Body of pancreas (tissue), 4 donors: ENCODE measurements around the gene MAP7D1. TPM values are rescaled to one million over a fixed set of nuclear protein-coding genes. Genes with fewer than 3 reads are reported as not detected.
A peak's percentile ranks its signal among the peaks of the same experiment; 100 is the strongest.

Experiments used
- ATAC-seq: fragments of 150-250 bp; one replicate; pipeline ENCODE4 v1.9.1; 2016
- DNase-seq, 4 donors: peaks; one replicate each; pipeline ENCODE4 v3.0.0-alpha.2; 2019
- H3K27ac ChIP-seq, 4 donors: fragments of 200-600 bp; sonication (generic); 1 replicate in 3 of 4; 2 replicates in 1 of 4; pipeline versions ENCODE4 v1.5.1 to v1.6.1; 2016 to 2019; ENCODE audit warnings: mild to moderate bottlenecking in 1 of 4, mixed read lengths in 1 of 4, moderate library complexity in 1 of 4
- H3K27me3 ChIP-seq, 2 donors: fragments of 200-600 bp; sonication (generic); one replicate each; pipeline ENCODE4 v1.6.0; 2016; ENCODE audit warnings: mild to moderate bottlenecking in 1 of 2
- H3K36me3 ChIP-seq, 2 donors: fragments of 200-600 bp; sonication (generic); replicated peaks in 1 of 2; 2 replicates each; pipeline ENCODE4 v1.5.1; 2016; ENCODE audit warnings: low read depth in 2 of 2; ENCODE audit not compliant: insufficient read depth in 1 of 2
- H3K4me1 ChIP-seq: fragments of 200-600 bp; sonication (generic); one replicate; pipeline ENCODE4 v1.6.0; 2016
- H3K4me3 ChIP-seq, 2 donors: fragments of 200-600 bp; sonication (generic); 1 replicate in 1 of 2; 2 replicates in 1 of 2; pipeline ENCODE4 v1.5.1; 2016 to 2019
- H3K9me3 ChIP-seq, 3 donors: fragments of 200-600 bp; sonication (generic); 1 replicate in 2 of 3; 2 replicates in 1 of 3; pipeline ENCODE4 v1.5.1; 2016
- CTCF ChIP-seq, 7 experiments: fragments of 450-650 bp in 4 of 7; fragments of 200-600 bp in 3 of 7; sonication (generic) in 3 of 7; IDR thresholded peaks; one replicate each; pipeline ENCODE4 v1.5.1; 2016 to 2019; ENCODE audit warnings: antibody characterized with exemption in 7 of 7
- POLR2A ChIP-seq, 3 donors: fragments of 450-650 bp; IDR thresholded peaks; one replicate each; pipeline ENCODE4 v1.6.1; 2016; ENCODE audit warnings: antibody characterized with exemption in 3 of 3, mild to moderate bottlenecking in 2 of 3
- WGBS, 2 donors: methylation state at CpG; one replicate each; pipeline ENCODE4 v1.1.5; 2017; 5-methylcytosine and 5-hydroxymethylcytosine counted together
- intact Hi-C: fragments of 100-400 bp; cut with DNase I; formaldehyde crosslinking; loops from one replicate; pipeline ENCODE4 v1.15.1; 2023
- total RNA-seq, 2 donors: library from RNA; depleted of rRNA; stranded (reverse); fragments of >200 nt; gene quantifications; one replicate each; pipeline ENCODE4 v1.1.0, GENCODE V29; 2016

Gene MAP7D1
- total RNA-seq, 2 donors from 2014 or later, result 32.9 to 97.2 TPM

- Histone ChIP-seq H3K4me3 (no peak overlapping the region), H3K27ac (peak overlapping the region; percentile 28 to 78 (median 66)), H3K4me1 (peaks cover 73% of the 10 kb centered on the region), H3K36me3 (no peaks in the 10 kb centered on the region), H3K27me3 (no peaks in the 10 kb centered on the region), H3K9me3 (no peaks in the 10 kb centered on the region)
- intact Hi-C loops, result no loop called here
- ATAC-seq, result no peak
- DNase-seq, result no peak
- 80 to 100% methylated on average over 2 to 3 of the region's 3 CpGs for WGBS, 2 donors
- TF ChIP-seq CTCF (IDR thresholded peaks at IDR 0.05) (no peak), POLR2A (IDR thresholded peaks at IDR 0.05) (no peak)
Measured at GRCh38 chr1:36203027-36203553, 47.1 kb downstream of the MAP7D1 start.

- Histone ChIP-seq H3K9me3 (no peaks in the 10 kb centered on the region), H3K36me3 (no peaks in the 10 kb centered on the region), H3K4me3 (no peak overlapping the region), H3K27ac (peak overlapping the region; percentile 28 to 78 (median 66)), H3K4me1 (peaks cover 68% of the 10 kb centered on the region), H3K27me3 (no peaks in the 10 kb centered on the region)
- ATAC-seq (peak; percentile 47), DNase-seq (peak; percentile 41 to 75 (median 69))
- TF ChIP-seq POLR2A (IDR thresholded peaks at IDR 0.05) (peak in 1 of 3 donors; percentile 7), CTCF (IDR thresholded peaks at IDR 0.05) (no peak)
- intact Hi-C loops, result no loop called here
- 36 to 39% methylated on average over 10 of the region's 10 CpGs for WGBS, 2 donors
Measured at GRCh38 chr1:36203554-36204346, 47.8 kb downstream of the MAP7D1 start.

- ATAC-seq (no peak), DNase-seq (peak; percentile 26 to 62 (median 42))
- WGBS, 2 donors, result 66 to 77% methylated on average over 6 of the region's 6 CpGs
- peak overlapping the region; percentile 28 to 78 (median 66) for H3K27ac ChIP-seq
- intact Hi-C loops, result no loop called here
- H3K9me3 ChIP-seq, result no peaks in the 10 kb centered on the region
- TF ChIP-seq CTCF (IDR thresholded peaks at IDR 0.05) (no peak), POLR2A (IDR thresholded peaks at IDR 0.05) (no peak)
- no peak overlapping the region for H3K4me3 ChIP-seq
- no peaks in the 10 kb centered on the region for H3K27me3 ChIP-seq
- peaks cover 61% of the 10 kb centered on the region for H3K4me1 ChIP-seq
- H3K36me3 ChIP-seq, result no peaks in the 10 kb centered on the region
Measured at GRCh38 chr1:36204347-36204909, 48.5 kb downstream of the MAP7D1 start.

- no peak for DNase-seq
Measured at GRCh38 chr1:36206323-36206858, 50.4 kb downstream of the MAP7D1 start.

More at GRCh38 chr1:36206323-36206858, 50.4 kb downstream of the MAP7D1 start:
- H3K9me3 ChIP-seq, result no peaks in the 10 kb centered on the region
- 85 to 91% methylated on average over 3 of the region's 3 CpGs for WGBS, 2 donors
- H3K4me3 ChIP-seq, result no peak overlapping the region
- H3K27ac ChIP-seq, result no peak overlapping the region
- H3K36me3 ChIP-seq, result no peaks in the 10 kb centered on the region
- intact Hi-C loops, result no loop called here
- no peak for ATAC-seq
- peaks cover 42% of the 10 kb centered on the region for H3K4me1 ChIP-seq
- no peaks in the 10 kb centered on the region for H3K27me3 ChIP-seq
- TF ChIP-seq POLR2A (IDR thresholded peaks at IDR 0.05) (no peak), CTCF (IDR thresholded peaks at IDR 0.05) (no peak)
